Non-pigmented ciliary epithelial cell (primary cell): Measurements from ENCODE around the gene TREML4.

Experiments used
- DNase-seq: peaks from one replicate; pipeline ENCODE4 v3.0.0-alpha.2; 2010; ENCODE audit warnings: low read depth

The TREML4 gene

GRCh38 chr6:41288030-41288753, 60.0 kb downstream of the TREML4 start:
- no peak for DNase-seq
